H9 (cell line): Measurements from ENCODE around the gene CAMKK1. TPM values are rescaled to one million over a fixed set of nuclear protein-coding genes. Genes with fewer than 3 reads are reported as not detected.

Source experiments
- DNase-seq: peaks from one replicate; pipeline ENCODE4 v3.0.0-alpha.2; 2017
- H2AFZ ChIP-seq: one replicate; pipeline ENCODE4 v1.6.1; 2013; ENCODE audit warnings: mild to moderate bottlenecking, low read length, control low read depth, moderate library complexity
- H2AK5ac ChIP-seq: 2 replicates; pipeline ENCODE4 v1.6.1; 2013; ENCODE audit warnings: low read length, control low read depth, mixed read lengths; ENCODE audit not compliant: insufficient read length
- H2BK120ac ChIP-seq: one replicate; pipeline ENCODE4 v1.6.1; 2013; ENCODE audit warnings: low read depth, mild to moderate bottlenecking, low read length, control low read depth, inconsistent platforms; ENCODE audit not compliant: poor library complexity, severe bottlenecking
- H2BK12ac ChIP-seq: 2 replicates; pipeline ENCODE4 v1.6.1; 2013; ENCODE audit warnings: low read length, control low read depth, mixed read lengths, low read depth; ENCODE audit not compliant: insufficient read length
- H2BK15ac ChIP-seq: 2 replicates; pipeline ENCODE4 v1.6.1; 2013; ENCODE audit warnings: low read depth, low read length, control low read depth
- H2BK20ac ChIP-seq: one replicate; pipeline ENCODE4 v1.6.1; 2013; ENCODE audit warnings: low read depth, mild to moderate bottlenecking, low read length, control low read depth, inconsistent platforms; ENCODE audit not compliant: poor library complexity, severe bottlenecking
- H2BK5ac ChIP-seq: 2 replicates; pipeline ENCODE4 v1.6.1; 2013; ENCODE audit warnings: low read length, control low read depth, mixed read lengths; ENCODE audit not compliant: insufficient read length
- H3K14ac ChIP-seq: 2 replicates; pipeline ENCODE4 v1.6.1; 2013; ENCODE audit warnings: low read length, control low read depth; ENCODE audit not compliant: insufficient read depth
- H3K18ac ChIP-seq: 2 replicates; pipeline ENCODE4 v1.6.1; 2013; ENCODE audit warnings: low read depth, mild to moderate bottlenecking, mixed read lengths, low read length, control low read depth; ENCODE audit not compliant: insufficient read length
- H3K23ac ChIP-seq: 2 replicates; pipeline ENCODE4 v1.6.1; 2013; ENCODE audit warnings: low read length, control low read depth, mixed read lengths, low read depth; ENCODE audit not compliant: insufficient read length
- H3K23me2 ChIP-seq: 2 replicates; pipeline ENCODE4 v1.6.1; 2013; ENCODE audit warnings: low read depth, mild to moderate bottlenecking, mixed read lengths, low read length, control low read depth; ENCODE audit not compliant: insufficient read length, poor library complexity, severe bottlenecking
- H3K27ac ChIP-seq: 2 replicates; pipeline ENCODE4 v1.5.1; 2013; ENCODE audit warnings: low read length, control low read depth, mixed read lengths, low read depth; ENCODE audit not compliant: insufficient read length
- H3K27me3 ChIP-seq: 2 replicates; pipeline ENCODE4 v1.6.1; 2013; ENCODE audit warnings: low read length, control low read depth, inconsistent platforms; ENCODE audit not compliant: insufficient read depth
- H3K4ac ChIP-seq: 2 replicates; pipeline ENCODE4 v1.6.1; 2013; ENCODE audit warnings: low read depth, mild to moderate bottlenecking, control low read depth, inconsistent platforms, low read length, moderate library complexity
- H3K4me1 ChIP-seq: 2 replicates; pipeline ENCODE4 v1.6.1; 2013; ENCODE audit warnings: low read length, control low read depth, inconsistent platforms; ENCODE audit not compliant: insufficient read depth
- H3K4me2 ChIP-seq: 2 replicates; pipeline ENCODE4 v1.6.1; 2013; ENCODE audit warnings: low read length, control low read depth, mixed read lengths; ENCODE audit not compliant: insufficient read length, insufficient read depth
- H3K56ac ChIP-seq: 2 replicates; pipeline ENCODE4 v1.6.1; 2013; ENCODE audit warnings: low read depth, mild to moderate bottlenecking, mixed read lengths, low read length, control low read depth; ENCODE audit not compliant: insufficient read length
- H3K79me1 ChIP-seq: 2 replicates; pipeline ENCODE4 v1.6.1; 2013; ENCODE audit warnings: low read depth, mild to moderate bottlenecking, moderate library complexity, low read length, control low read depth, inconsistent platforms; ENCODE audit not compliant: insufficient read depth, poor library complexity, severe bottlenecking
- H3K79me2 ChIP-seq: 2 replicates; pipeline ENCODE4 v1.6.1; 2013; ENCODE audit warnings: low read length, control low read depth, inconsistent platforms; ENCODE audit not compliant: insufficient read depth
- H3K9ac ChIP-seq: 2 replicates; pipeline ENCODE4 v1.6.1; 2013; ENCODE audit warnings: low read length, control low read depth, mixed read lengths; ENCODE audit not compliant: insufficient read length; ENCODE audit errors: extremely low read depth
- H3K9me3 ChIP-seq: one replicate; pipeline ENCODE4 v1.6.1; 2013; ENCODE audit warnings: low read depth, low read length, inconsistent platforms; ENCODE audit not compliant: control insufficient read depth
- H3T11ph ChIP-seq: one replicate; pipeline ENCODE4 v1.6.1; 2013; ENCODE audit warnings: mild to moderate bottlenecking, low read length, control low read depth, inconsistent platforms
- H4K20me1 ChIP-seq: one replicate; pipeline ENCODE4 v1.6.1; 2013; ENCODE audit not compliant: control insufficient read depth, insufficient read length, insufficient read depth
- H4K5ac ChIP-seq: 2 replicates; pipeline ENCODE4 v1.6.1; 2013; ENCODE audit warnings: low read depth, mild to moderate bottlenecking, mixed read lengths, low read length, control low read depth; ENCODE audit not compliant: insufficient read length
- H4K8ac ChIP-seq: replicated peaks from 2 replicates; pipeline ENCODE4 v1.6.1; 2013; ENCODE audit warnings: low read length, control low read depth, mixed read lengths, low read depth; ENCODE audit not compliant: insufficient read length
- H4K91ac ChIP-seq: 2 replicates; pipeline ENCODE4 v1.6.1; 2013; ENCODE audit warnings: low read depth, mild to moderate bottlenecking, moderate library complexity, mixed read lengths, low read length, control low read depth; ENCODE audit not compliant: insufficient read length
- H3K27ac Mint-ChIP-seq, 3 experiments: 2 replicates in 2 of 3; 3 replicates in 1 of 3; pipeline ENCODE4 v1.8.0; 2020 to 2021; ENCODE audit warnings: mixed read lengths in 3 of 3, mild to moderate bottlenecking in 1 of 3, moderate library complexity in 1 of 3
- H3K27me3 Mint-ChIP-seq: 2 replicates; pipeline ENCODE4 v1.8.0; 2021; ENCODE audit warnings: low read depth, mild to moderate bottlenecking, moderate library complexity, mixed read lengths
- H3K36me3 Mint-ChIP-seq, 3 experiments: 2 replicates in 2 of 3; 3 replicates in 1 of 3; pipeline ENCODE4 v1.8.0; 2020 to 2021; ENCODE audit warnings: low read depth in 3 of 3, mixed read lengths in 3 of 3; ENCODE audit not compliant: insufficient read depth in 1 of 3
- H3K4me1 Mint-ChIP-seq, 2 experiments: 2 replicates each; pipeline ENCODE4 v1.8.0; 2020; ENCODE audit warnings: mixed read lengths in 2 of 2
- H3K4me3 Mint-ChIP-seq, 2 experiments: 2 replicates in 1 of 2; 3 replicates in 1 of 2; pipeline ENCODE4 v1.8.0; 2020 to 2021; ENCODE audit warnings: mild to moderate bottlenecking in 2 of 2, mixed read lengths in 2 of 2, moderate library complexity in 1 of 2
- H3K9me3 Mint-ChIP-seq, 2 experiments: 2 replicates in 1 of 2; 3 replicates in 1 of 2; pipeline ENCODE4 v1.8.0; 2020; ENCODE audit warnings: mild to moderate bottlenecking in 2 of 2, mixed read lengths in 2 of 2, moderate library complexity in 1 of 2
- WGBS: extraction: QIAGEN DNeasy Blood & Tissue Kit; methylation state at CpG from one replicate; pipeline ENCODE4 v1.1.7; 2013; ENCODE audit warnings: missing lambda C conversion rate, low lambda C conversion rate, mixed read lengths; ENCODE audit not compliant: insufficient read length; ENCODE audit errors: extremely low coverage; 5-methylcytosine and 5-hydroxymethylcytosine counted together
- total RNA-seq: library from RNA; stranded (reverse); gene quantifications from 2 replicates; pipeline ENCODE4 v1.2.1, GENCODE V29; 2021
- TF ChIP-seq, protein P1 (sequence below): fragments of 200-600 bp; sonication (generic); conservative IDR thresholded peaks from 3 replicates; pipeline ENCODE4 v1.8.0; 2021; ENCODE audit warnings: antibody characterized with exemption, mild to moderate bottlenecking

Gene CAMKK1
- total RNA-seq, 1 experiment from 2014 or later = 6.7 TPM

DNA sequence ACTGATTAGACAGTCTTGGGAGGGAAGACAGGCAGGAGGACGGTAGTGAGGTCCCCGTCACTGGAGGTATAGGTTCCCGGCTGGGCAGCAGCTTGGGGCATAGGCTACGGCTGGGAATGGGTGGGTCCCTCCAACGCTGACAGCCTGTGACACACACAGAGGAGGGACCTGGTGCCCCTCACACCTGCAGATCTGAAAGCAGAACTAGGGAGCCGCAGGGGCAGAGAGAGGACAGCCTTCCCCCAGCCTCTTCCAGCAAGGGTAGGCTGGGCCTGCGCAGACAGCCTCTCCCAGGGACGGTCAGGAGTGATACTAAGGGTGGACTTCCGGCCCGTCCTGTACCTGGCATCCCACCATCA is 21.4 kb upstream of the CAMKK1 start:
- no peak overlapping the region for H2AFZ ChIP-seq
- no CpG with 5 or more reads among the region's 10 CpGs for WGBS
- TF ChIP-seq, protein P1, sequence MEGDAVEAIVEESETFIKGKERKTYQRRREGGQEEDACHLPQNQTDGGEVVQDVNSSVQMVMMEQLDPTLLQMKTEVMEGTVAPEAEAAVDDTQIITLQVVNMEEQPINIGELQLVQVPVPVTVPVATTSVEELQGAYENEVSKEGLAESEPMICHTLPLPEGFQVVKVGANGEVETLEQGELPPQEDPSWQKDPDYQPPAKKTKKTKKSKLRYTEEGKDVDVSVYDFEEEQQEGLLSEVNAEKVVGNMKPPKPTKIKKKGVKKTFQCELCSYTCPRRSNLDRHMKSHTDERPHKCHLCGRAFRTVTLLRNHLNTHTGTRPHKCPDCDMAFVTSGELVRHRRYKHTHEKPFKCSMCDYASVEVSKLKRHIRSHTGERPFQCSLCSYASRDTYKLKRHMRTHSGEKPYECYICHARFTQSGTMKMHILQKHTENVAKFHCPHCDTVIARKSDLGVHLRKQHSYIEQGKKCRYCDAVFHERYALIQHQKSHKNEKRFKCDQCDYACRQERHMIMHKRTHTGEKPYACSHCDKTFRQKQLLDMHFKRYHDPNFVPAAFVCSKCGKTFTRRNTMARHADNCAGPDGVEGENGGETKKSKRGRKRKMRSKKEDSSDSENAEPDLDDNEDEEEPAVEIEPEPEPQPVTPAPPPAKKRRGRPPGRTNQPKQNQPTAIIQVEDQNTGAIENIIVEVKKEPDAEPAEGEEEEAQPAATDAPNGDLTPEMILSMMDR = no peak

More for the DNA sequence above, 21.4 kb upstream of the CAMKK1 start:
- no peak overlapping the region for H3K18ac ChIP-seq
- no peak overlapping the region for H3K23ac ChIP-seq
- H3K9ac ChIP-seq = no peak overlapping the region
- H2BK20ac ChIP-seq = no peak overlapping the region
- DNase-seq = no peak
- H4K20me1 ChIP-seq = no peaks in the 10 kb centered on the region
- Mint-ChIP-seq H3K27ac (no peak overlapping the region), H3K9me3 (peaks cover 0 to 3% of the 10 kb centered on the region in 2 experiments; a peak in 2 of 5 replicates), H3K27me3 (peaks cover 4% of the 10 kb centered on the region; the same call in 1 of the 2 replicates), H3K4me1 (peaks cover 4 to 11% of the 10 kb centered on the region in 2 experiments; a peak in 3 of 4 replicates), H3K36me3 (no peaks in the 10 kb centered on the region), H3K4me3 (no peak overlapping the region)
- H3K27me3 ChIP-seq = no peaks in the 10 kb centered on the region
- H3K23me2 ChIP-seq = no peaks in the 10 kb centered on the region
- no peak overlapping the region for H2BK15ac ChIP-seq
- no peaks in the 10 kb centered on the region for H3K79me1 ChIP-seq
- no peaks in the 10 kb centered on the region for H3K9me3 ChIP-seq
- no peak overlapping the region for H4K8ac ChIP-seq
- no peak overlapping the region for H3K14ac ChIP-seq
- H3K27ac ChIP-seq = no peak overlapping the region
- H3K56ac ChIP-seq = no peak overlapping the region
- no peaks in the 10 kb centered on the region for H3K4me1 ChIP-seq
- no peak overlapping the region for H3T11ph ChIP-seq
- no peak overlapping the region for H2AK5ac ChIP-seq
- H3K79me2 ChIP-seq = no peaks in the 10 kb centered on the region
- no peak overlapping the region for H2BK5ac ChIP-seq
- no peak overlapping the region for H4K5ac ChIP-seq
- H4K91ac ChIP-seq = no peak overlapping the region
- H3K4ac ChIP-seq = no peak overlapping the region
- H2BK12ac ChIP-seq = no peak overlapping the region
- H2BK120ac ChIP-seq = no peak overlapping the region
- no peak overlapping the region for H3K4me2 ChIP-seq
